NCI-H524 treated with DMSO at 0.1 percent for 48 hours (cell line): ENCODE measurements around the gene CAMK1D.

Experiments used
- DNase-seq: peaks from one replicate; lab custom pipeline; 2025; lab: John Stamatoyannopoulos, UW

Gene CAMK1D

DNA sequence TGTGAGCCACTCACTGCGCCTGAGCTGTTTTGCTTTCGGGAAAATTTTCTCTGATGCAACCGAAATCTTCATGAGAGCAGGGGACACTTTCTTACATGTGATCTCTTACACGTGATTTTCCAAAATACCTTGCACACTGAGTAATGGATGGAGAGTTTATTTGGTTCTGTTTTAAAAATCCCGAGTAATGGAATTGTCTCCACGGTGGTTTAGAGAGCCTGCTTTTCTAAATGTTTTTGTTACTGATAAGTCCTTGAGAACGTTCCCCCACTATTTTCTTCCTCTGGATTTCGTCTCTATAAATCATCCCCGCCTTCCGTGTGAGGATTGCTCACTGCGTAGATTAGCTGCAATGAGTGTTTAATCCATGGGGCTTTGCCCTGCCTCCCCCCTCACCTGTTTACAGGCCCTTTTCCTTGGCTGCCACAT, 25.7 kb downstream of the CAMK1D start:
- DNase-seq = no peak

GRCh38 chr10:12376211-12376610, 26.9 kb downstream of the CAMK1D start:
- DNase-seq = no peak

DNA sequence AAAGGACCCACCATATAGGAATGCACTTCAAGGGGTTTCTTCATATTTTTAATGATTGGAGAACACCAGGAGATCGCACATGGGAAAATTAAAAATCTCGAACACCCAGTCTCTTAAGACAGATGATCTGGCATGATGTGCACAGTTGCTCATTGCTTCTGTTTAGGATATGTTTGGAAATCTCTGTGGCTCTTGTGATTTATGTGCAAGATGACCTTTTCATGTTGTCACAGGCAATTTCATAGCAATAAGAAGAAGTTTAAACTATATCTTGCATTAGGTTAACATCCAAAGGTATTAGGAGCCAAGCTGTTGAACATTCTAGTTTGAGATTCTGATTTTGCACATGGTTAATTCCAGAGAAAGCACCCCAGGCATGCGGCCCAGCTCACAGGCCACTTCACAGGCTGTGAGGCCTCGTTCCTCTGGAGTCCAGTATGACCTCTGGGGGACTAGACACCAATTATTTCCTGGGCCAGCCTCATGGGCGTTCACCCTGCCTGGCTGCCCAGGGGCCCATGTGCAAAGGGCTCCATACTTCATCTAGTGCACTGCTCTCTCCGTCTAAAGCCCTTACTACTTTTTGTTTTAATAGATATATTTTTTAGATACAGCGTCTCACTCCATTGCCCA, 28.4 kb downstream of the CAMK1D start:
- DNase-seq = no peak

GRCh38 chr10:12380999-12381398, 31.7 kb downstream of the CAMK1D start:
- no peak for DNase-seq

GRCh38 chr10:12381536-12382156, 32.3 kb downstream of the CAMK1D start:
- no peak for DNase-seq

DNA sequence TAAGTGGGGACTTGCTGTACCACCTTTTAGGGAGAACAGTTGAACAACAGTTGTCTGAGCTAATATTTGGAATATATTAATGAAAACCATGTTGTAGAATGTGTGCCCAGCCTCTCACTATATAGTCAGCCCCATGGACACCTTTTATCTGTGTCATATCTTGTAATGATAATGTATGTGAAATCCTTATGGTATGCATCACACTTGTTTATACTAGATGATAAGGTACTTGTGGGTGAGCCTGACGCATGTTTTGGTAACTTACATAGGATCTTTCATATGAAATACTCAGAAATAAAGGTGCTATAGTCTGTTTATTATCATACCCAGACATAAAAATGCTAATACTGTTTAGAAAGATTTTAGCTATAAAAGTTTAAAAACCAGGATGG, 32.8 kb downstream of the CAMK1D start:
- no peak for DNase-seq

- DNase-seq = no peak
Observed at GRCh38 chr10:12382956-12383531, 33.7 kb downstream of the CAMK1D start.

- DNase-seq = no peak
Observed at GRCh38 chr10:12384906-12385305, 35.6 kb downstream of the CAMK1D start.

DNA sequence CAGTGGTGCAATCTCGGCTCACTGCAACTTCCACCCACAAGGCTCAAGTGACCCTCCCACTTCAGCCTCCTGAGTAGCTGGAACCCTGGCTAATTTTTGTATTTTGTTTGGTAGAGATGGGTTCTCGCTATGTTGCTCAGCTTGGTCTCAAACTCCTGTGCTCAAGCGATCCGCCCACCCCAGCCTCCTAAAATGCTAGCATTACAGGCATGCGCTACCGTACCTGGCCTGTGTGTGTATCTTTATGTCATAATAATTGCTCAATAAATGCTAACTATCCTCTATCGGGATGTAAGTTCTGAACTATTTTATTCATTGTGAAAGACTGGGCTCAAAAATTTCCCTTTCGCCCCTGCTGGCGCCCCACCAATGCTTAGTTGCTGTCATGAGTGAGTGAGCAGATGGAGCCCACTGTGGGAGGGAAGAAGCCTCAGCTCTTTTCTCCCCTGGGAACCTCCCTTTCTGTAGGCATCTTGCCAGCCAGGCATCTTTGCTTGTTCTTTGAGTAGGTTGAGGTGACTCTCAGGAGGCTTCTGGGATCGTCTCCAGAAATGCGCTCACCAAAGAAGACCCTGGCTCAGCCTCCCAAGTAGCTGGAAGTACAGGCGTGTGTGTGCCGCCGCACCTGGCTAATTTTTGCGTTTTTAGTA, 38.3 kb downstream of the CAMK1D start:
- DNase-seq = no peak

- no peak for DNase-seq
Observed at GRCh38 chr10:12388671-12389070, 39.3 kb downstream of the CAMK1D start.

DNA sequence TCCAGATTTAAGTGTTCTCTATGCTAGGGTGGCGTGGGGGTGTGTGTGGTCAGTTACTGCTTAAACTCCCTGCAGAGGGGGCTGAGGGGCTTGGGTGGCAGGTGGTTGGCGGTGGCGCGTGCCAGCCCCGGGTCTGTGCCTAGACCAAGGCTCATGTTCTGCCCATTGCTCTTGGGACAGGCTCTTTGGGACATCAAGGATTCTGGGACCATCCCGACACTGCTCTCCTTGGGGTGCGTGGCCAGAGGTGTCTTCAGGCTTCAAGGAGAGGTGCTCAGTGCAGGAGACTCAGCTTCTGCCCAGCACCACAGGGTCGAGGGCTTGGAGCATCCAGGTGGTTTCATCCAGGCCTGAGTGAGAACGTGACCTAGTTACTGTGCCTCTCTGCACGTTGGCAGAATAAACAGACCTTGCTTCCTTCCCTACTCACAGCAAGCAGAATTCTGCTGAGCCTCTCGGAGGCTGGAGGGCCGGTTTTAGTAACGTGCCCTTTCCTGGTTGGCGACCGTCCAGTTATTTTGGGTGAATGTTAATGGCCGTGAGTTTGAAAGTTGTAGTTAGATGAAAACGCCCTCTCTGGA, 39.9 kb downstream of the CAMK1D start:
- no peak for DNase-seq

- DNase-seq = no peak
Observed at GRCh38 chr10:12390733-12391132, 41.4 kb downstream of the CAMK1D start.

DNA sequence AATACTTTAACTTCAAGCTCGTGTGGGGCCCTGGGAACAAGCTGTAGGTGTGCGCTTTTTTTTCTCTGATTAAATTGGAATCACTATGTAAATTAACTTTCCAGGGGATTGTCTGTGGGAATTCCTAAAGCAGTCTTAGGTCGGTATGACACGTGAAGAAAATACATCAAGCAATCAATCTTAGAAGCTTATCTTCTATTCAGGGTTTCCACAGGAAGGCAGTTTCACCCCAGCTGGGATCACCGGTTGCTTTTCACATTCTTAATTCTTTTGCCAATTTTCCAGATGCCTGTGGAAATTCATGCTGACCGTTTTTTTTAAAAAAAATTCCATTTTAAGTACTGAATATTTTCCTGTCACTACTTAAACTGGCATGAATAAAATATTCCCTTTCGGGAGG, 41.9 kb downstream of the CAMK1D start:
- DNase-seq = no peak

DNA sequence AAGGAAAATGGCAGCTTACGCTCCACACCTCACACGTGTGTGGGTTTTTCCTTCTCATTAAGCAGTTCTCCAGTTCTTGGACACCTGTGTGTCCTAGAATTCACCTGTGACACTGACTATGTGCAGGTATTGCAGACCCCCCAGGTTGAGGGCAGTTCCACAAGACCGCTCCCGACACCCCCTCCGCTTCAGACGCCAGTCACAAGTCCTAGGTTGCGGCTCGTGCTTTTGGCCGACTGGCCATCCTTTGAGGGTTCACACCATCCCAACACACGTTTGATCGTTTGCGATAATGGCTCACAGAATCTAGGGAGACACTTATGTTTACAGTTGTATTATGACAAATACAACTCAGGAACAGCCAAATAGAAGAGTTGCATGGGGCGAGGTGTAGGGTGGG, 44.5 kb downstream of the CAMK1D start:
- DNase-seq = no peak

DNA sequence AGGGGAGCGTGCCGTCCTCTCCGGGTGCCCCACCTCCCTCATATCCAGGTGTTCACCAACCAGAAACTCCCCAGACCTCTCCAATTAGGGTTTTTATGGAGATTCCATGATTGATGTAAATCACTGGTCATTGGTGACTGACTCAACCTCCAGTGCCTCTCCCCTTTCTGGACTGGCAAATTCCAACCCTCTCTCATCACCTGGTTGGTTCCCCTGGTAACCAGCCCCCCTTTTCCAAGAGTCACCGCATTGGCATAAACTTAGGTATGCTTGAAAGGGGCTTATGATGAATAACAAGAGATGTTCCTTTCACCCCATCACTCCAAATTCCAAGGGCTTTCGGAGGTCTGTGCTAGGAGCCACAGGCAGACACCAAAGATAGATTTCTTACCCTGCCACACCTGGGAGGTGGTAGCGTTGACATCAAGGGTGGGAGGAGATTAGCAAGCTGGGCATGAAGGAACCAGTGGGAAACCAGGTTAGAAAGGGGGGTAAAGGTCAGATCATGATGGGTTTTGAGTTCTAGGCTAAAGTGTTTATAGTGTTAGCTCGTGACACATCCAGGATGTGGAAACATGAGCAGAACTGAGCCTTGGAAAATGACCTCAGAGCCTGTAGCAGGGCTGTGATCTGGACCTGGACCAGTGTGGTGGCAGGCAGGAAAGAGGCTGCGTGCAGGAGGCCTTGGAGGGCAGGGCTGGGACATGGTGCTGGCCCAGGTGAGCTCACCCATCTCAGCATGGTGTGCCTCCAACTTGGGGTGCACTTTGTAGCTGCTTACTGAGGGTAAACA, 45.1 kb downstream of the CAMK1D start:
- DNase-seq = no peak

- no peak for DNase-seq
Observed at GRCh38 chr10:12396093-12396492, 46.7 kb downstream of the CAMK1D start.

- peak; percentile 22 for DNase-seq
Observed at GRCh38 chr10:12396567-12396966, 47.2 kb downstream of the CAMK1D start.

GRCh38 chr10:12397147-12397896, 48.0 kb downstream of the CAMK1D start:
- no peak for DNase-seq

DNA sequence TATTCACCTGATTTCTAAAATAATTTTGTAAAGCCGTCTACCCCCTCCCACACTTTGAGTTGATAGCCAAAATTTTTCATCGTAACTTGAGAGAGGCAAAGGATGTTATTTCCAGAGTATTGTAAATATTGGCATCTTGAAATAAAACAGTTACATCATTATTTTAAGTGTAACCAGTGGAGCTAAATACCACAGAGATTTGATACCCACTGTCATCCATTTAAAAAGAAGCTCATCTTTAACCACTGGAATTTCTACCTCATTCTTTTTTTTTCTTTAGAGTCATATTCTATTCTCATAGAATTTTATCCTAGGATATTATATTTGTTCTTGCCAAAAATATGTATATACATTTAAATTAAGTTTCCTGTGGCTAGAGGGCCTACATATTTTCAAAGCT, 48.6 kb downstream of the CAMK1D start:
- DNase-seq = no peak

GRCh38 chr10:12400266-12400931, 51.1 kb downstream of the CAMK1D start:
- no peak for DNase-seq

DNA sequence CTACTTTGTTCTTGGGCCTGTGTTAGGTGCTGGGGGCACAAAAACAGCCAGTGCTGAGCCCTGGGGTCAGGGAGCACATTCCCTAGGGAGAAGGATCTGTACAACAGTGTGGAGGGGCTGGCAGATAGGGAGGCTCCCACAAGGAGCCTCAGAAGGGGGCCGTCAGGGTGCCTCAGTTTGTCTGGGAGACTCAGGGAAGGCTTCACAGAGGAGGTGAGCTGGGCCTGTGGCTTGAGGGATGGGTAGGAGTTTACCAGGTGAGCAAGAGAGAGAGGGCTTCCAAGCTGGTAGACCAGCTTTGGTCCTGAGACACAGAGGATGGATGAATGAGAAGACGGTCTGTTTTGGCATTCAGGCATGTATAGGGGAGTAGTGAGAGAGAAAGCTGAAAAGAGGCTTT, 52.1 kb downstream of the CAMK1D start:
- DNase-seq = no peak
